ENCODE results near the gene CATSPERD.
"Not testable (repeated sequence)": the region's sequence is repeated elsewhere in the genome, so short reads cannot be mapped to it uniquely, and the experiment has no call there.

Gene CATSPERD

DNA sequence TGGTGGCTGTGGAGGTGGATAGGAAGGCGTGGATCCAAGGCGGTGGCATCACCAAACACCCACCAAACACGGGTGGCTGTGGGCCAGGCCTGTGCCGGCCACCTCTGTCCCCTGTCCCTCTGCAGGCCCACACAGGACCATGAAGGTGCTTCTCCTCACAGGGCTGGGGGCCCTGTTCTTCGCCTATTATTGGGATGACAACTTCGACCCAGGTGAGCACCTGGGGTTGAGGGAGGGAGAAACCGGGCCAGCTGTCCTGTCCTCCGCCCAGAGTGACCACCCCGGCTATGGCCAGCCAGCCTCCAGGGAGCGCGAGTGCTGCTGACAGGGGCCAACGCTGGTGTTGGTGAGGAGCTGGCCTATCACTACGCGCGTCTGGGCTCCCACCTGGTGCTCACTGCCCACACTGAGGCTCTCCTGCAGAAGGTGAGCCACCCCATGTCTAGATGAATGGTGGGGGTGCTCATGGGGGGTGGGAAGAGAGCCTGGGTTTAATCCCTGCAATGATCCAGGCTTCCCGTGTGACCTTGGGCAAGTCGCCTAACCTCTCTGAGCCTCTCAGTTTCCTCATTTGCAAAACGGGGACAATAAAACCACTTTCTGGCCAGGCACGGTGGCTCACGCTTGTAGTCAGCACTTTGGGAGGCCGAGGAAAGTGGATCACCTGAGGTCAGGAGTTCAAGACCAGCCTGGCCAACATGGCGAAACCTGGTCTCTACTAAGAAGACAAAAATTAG is 35.6 kb upstream of the CATSPERD start:
- DNase-seq (ENCODE audit: low read depth in 2 of 2): no peak

DNA sequence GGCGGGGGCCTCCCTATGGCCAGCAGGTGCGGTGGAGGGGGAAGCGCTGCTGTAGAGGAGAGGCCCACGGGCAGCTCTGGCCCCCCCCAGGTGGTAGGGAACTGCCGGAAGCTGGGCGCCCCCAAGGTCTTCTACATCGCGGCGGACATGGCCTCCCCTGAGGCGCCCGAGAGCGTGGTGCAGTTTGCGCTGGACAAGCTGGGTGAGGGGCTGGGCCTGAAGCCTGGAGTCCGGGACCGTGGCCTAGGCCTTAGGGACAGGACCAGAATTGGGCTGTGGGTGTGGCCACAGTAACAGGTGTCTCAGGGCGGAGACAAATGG is 34.2 kb upstream of the CATSPERD start:
- no peak for DNase-seq (ENCODE audit: low read depth in 2 of 2)

DNA sequence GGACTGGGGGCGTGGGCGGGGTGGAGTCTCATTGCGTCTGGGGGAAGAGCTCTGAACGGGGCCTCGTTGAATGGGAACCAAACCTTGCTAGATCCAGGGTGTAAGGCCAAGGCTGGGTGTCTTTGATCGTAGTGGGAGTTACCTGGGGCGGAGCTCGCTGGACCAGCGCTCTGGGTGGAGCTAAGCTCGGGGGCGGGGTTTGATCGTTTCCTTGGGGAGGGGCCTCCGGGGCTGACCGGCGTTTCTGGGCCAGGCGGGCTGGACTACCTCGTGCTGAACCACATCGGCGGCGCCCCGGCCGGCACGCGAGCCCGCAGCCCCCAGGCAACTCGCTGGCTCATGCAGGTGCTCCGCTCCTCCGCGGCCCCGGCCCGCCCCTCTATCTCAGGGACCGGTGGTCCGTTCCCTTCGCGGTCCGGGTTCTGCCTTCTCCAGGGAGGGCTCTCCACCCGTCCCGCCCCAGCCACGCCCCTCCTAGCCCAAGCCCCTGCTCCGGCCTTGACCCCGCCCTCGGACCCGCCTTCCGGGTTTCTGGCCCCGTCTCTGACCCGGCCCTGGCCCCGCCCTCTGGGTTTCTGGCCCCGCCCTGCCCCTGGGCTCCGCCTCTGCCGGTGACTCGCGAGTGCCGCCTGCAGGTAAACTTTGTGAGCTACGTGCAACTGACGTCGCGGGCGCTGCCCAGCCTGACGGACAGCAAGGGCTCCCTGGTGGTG is 33.6 kb upstream of the CATSPERD start:
- peak; percentile 100 for DNase-seq (ENCODE audit: low read depth in 2 of 2)

DNA sequence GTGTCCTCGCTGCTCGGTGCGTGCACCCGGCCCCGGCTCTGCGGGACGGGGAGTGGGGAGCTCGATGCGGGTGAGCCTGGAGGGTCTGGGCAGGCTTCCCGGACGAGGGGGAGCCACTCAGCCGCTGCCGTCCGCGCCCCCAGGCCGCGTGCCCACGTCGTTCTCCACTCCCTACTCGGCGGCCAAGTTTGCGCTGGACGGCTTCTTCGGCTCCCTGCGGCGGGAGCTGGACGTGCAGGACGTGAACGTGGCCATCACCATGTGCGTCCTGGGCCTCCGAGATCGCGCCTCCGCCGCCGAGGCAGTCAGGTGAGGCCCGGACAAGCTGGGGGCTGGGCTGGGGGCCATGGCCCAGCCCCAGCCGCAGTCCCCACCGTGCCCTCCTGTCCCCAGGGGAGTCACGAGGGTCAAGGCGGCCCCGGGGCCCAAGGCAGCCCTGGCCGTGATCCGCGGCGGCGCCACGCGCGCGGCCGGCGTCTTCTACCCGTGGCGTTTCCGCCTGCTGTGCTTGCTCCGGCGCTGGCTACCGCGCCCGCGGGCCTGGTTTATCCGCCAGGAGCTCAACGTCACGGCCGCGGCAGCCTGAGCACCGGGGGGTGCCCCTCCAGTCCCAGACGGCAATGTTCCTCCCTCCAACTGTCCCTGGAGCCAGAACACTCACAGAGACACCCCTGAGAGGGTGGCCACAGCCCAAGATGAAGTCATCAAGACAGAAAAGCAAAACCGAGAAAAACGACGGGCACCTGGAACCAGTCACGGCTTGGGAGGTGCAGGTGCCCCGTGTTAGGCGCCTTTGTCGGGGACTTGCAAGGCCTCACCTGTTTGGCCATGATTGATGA is 32.9 kb upstream of the CATSPERD start:
- no peak for DNase-seq (ENCODE audit: low read depth in 2 of 2)

DNA sequence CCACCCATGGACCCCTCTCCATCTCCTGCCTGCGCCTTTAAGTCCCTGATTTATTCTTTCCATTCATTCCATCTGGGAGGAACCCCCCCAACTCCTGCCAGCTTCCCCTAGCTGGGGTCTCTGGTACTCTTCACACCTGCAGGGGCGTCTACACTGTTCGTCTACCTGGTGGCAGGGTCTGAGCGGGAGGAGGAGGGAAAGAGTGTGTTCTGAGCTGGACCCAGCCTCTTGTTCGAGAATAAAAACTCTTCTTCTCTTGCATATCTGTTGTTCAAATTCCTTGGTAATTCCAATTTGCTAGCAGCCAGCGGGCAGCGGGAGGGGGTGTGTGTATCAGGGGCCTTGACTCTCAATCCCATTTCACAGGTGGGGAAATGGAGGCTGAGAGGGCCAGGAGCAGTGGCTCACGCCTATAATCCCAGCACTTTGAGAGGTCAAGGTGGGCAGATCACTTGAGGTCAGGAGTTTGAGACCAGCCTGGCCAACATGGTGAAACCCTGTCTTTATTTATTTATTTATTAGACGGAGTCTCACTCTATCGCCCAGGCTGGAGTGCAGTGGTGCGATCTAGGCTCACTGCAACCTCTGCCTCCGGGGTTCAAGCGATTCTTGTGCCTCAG is 32.1 kb upstream of the CATSPERD start:
- not testable (repeated sequence) for DNase-seq (ENCODE audit: low read depth in 2 of 2)

DNA sequence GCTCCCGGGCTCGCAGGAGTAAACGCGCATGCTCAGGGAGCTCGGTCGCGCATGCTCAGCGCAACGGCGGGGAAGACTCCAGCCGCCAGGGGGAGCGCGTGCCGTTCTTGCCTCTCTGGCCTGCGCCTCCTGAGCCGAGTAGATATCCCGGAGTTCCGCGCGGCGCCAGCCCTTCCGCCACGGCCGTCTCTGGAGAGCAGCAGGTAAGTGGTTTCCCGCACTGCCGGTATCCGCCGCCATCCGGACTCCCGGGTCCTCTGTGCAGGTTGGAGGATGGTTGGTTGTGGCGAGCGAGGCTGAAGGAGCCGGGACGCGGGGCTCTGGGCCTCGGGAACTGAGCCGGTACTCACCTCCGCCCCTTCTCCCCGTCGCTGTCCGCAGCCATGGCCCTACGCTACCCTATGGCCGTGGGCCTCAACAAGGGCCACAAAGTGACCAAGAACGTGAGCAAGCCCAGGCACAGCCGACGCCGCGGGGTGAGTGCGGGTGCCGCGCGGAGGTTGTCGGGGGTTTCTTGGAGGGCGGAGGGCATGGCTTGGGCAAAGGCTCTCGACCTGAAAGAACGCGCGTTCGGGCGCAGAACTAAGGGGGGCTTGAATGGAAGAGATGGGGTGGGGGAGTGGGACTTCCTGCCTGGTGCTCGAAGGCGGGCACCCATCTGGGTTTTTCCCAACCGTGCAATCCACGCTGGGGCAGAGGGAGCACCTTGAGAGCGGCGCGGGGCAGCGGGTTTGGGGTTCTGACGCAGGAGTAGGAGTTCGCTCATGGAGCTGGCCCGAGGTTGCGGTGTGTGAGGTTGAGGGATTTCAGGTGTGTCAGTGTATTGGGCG is 30.1 kb upstream of the CATSPERD start, which contains the start of gene RPL36:
Gene RPL36 (plus strand): TSS at position 171 of the 830 bp plus-strand sequence. CDS start 213 bp downstream, at position 384.
- DNase-seq (ENCODE audit: low read depth in 2 of 2): peak; percentile 99

DNA sequence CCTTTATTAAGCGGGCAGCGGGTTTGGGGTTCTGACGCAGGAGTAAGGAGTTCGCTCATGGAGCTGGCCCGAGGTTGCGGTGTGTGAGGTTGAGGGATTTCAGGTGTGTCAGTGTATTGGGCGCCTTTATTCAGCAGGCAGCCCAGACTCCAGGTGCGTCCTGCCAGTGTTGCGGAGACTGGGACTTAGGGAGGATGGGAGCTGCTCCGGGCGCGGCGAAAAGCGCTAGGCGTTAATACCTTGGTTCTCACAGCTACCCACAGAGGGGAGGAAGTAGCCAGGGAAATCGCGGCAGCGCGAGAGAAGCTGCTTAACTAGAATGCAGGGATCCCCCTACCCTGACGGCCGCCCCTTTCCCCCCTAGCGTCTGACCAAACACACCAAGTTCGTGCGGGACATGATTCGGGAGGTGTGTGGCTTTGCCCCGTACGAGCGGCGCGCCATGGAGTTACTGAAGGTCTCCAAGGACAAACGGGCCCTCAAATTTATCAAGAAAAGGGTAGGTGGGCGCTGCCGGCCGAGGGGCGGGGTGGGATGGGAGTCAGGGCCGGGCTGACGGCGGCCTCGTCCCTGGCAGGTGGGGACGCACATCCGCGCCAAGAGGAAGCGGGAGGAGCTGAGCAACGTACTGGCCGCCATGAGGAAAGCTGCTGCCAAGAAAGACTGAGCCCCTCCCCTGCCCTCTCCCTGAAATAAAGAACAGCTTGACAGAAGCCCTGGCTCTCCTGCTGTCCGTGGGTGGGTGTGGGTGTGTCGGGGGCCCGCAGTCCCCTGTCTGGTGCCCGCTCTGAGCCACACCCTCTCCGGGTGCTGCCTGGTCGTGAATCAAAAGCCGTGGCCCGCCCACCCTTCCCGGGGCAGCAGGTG is 29.2 kb upstream of the CATSPERD start:
- peak; percentile 57 for DNase-seq (ENCODE audit: low read depth in 2 of 2)

GRCh38 chr19:5691822-5692722 is 28.4 kb upstream of the CATSPERD start:
- no peak for DNase-seq (ENCODE audit: low read depth in 2 of 2)

GRCh38 chr19:5692723-5693194 is 27.7 kb upstream of the CATSPERD start:
- DNase-seq (ENCODE audit: low read depth in 2 of 2): no peak

DNA sequence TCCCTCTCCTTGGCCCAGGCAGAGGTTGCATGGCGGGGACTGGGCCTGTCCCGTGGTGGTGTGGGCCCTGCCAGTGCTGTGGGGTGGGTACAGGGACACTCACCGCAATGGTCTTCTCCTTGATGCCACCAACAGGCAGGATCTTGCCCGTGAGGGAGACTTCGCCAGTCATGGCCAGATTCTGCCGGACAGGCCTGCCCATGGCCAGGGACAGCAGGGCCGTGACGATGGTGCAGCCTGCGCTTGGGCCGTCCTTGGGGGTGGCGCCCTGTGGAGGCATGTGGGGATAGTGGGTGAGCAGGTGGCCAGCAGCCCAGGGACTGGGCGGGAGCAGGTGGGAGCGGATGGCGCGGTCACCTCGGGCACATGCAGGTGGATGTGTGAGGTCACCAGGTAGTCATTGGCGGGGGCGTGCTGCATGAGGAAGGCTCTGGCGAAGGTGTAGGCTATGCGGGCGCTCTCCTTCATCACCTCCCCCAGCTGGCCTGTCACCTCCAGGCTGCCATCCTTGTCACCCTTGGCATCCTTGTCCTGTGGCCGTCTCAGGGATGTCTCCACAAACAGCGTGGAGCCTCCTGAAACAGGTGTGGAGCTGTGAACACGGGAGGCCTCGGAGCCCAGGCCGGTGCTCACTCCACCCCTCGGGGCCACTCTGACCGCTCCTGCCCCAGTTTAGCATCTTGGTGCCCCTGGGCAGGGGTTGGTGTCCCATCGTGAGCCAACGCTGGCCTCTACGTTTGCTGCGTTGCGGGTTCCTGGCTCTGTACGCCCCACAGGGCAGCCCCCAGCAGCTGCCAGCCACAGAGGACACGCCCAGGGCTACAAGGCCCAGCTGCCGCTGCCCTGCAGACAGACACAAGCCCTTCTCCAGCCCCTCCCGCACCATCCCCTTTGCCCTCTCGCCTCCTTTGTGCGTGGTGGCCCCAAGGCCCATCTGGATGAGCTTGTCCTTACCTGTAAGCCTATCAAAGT is 27.0 kb upstream of the CATSPERD start:
- DNase-seq (ENCODE audit: low read depth in 2 of 2): no peak

GRCh38 chr19:5694167-5694955 is 26.1 kb upstream of the CATSPERD start:
- no peak for DNase-seq (ENCODE audit: low read depth in 2 of 2)

DNA sequence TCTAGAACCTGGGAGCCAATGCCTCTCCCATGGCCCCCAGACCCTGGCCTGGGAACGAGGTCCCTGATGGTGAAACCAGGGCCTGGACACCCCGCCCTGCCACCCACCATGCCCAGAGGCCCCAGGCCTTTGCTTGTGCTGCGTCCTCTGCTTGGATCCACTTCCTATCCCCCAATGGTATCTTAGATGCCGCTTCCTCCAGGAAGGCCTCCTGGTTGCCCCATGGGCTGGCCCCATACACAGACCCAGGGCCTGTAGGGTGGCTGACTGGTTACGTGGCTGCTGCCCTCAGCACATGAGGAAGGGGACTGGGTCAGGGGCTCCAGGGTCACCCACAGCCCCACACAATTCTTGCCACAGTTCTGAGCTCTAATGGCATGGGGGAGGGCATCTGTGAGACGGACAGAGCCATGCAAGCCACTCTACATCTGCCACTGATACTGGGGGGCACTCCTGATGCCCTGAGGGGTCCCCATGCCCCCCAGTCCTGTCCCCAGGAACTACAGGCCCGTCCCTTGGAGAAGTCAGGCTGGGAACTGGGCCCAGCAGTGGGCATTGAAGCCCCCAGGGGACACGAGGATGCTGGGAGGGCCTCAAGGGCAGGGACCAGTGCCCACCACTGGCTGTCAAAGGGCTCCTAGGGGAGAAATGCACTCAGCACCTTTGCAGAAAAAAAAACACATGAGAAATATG is 25.3 kb upstream of the CATSPERD start:
- no peak for DNase-seq (ENCODE audit: low read depth in 2 of 2)

- no peak for DNase-seq (ENCODE audit: low read depth in 2 of 2)
Observed at GRCh38 chr19:5695649-5696195, 24.7 kb upstream of the CATSPERD start.

DNA sequence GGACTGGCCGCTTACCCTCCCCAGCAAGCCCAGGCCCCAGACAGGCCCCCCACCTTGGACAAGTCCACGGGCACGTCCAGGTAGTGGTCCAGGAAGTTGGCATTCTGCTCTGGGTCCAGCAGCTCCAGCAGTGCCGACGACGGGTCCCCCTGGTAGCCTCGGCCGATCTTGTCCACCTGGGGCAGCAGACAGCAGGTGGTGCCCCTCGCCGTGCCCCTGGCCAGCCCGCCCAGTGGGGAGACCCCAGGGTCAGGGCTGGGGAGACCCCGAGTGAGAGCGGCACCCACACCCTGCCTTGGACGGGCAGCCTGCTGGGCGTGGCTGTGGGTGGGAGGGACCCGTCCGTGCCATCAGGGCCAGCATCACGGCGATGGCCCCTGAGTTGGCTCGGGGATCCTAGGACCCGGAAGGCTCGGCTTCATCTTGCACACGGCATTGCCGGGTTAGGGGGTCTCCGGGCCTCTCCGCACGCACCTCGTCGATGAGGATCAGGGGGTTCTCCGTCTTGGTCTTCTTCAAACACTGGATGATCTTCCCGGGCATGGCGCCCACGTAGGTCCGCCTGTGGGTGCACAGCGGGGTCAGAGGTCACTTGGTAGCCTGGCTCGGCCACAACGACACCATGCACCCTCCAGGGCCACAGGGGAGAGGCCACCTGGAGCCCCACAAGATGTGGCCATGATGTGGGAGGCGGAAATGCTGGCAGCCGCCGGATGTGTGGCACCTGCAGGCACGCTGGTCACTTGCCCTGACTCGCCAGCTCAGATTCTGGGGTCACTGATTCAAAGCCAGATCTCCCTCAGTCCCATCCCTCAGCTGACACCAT is 24.0 kb upstream of the CATSPERD start:
- DNase-seq (ENCODE audit: low read depth in 2 of 2): no peak

Measured in stimulated activated CD8-positive, alpha-beta memory T cell treated with anti-CD3 and anti-CD28 coated beads, Interleukin-2, amount 100 ng/mL, for 48 hours (primary cell).